Activated CD8-positive, alpha-beta memory T cell treated with anti-CD3 and anti-CD28 coated beads for 4 hours (primary cell): ENCODE measurements around the gene DNAAF2.
"Not testable (repeated sequence)": the region's sequence is repeated elsewhere in the genome, so short reads cannot be mapped to it uniquely, and the experiment has no call there.

Source experiments
- DNase-seq, 2 donors: peaks; one replicate each; pipeline ENCODE4 v3.0.0-alpha.2; 2020; ENCODE audit warnings: low read depth in 2 of 2

DNAAF2 gene

DNA sequence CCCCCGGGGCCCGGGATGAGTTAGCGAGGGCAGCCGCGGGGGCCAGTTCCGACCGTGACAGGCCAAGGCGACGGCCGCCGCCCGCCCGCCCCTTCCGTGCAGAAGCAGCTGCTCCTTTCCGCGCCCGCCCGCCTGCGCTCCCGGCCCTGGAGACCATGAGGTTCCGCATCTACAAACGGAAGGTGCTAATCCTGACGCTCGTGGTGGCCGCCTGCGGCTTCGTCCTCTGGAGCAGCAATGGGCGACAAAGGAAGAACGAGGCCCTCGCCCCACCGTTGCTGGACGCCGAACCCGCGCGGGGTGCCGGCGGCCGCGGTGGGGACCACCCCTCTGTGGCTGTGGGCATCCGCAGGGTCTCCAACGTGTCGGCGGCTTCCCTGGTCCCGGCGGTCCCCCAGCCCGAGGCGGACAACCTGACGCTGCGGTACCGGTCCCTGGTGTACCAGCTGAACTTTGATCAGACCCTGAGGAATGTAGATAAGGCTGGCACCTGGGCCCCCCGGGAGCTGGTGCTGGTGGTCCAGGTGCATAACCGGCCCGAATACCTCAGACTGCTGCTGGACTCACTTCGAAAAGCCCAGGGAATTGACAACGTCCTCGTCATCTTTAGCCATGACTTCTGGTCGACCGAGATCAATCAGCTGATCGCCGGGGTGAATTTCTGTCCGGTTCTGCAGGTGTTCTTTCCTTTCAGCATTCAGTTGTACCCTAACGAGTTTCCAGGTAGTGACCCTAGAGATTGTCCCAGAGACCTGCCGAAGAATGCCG, 13.7 kb downstream of the DNAAF2 start:
- DNase-seq, result no peak

DNA sequence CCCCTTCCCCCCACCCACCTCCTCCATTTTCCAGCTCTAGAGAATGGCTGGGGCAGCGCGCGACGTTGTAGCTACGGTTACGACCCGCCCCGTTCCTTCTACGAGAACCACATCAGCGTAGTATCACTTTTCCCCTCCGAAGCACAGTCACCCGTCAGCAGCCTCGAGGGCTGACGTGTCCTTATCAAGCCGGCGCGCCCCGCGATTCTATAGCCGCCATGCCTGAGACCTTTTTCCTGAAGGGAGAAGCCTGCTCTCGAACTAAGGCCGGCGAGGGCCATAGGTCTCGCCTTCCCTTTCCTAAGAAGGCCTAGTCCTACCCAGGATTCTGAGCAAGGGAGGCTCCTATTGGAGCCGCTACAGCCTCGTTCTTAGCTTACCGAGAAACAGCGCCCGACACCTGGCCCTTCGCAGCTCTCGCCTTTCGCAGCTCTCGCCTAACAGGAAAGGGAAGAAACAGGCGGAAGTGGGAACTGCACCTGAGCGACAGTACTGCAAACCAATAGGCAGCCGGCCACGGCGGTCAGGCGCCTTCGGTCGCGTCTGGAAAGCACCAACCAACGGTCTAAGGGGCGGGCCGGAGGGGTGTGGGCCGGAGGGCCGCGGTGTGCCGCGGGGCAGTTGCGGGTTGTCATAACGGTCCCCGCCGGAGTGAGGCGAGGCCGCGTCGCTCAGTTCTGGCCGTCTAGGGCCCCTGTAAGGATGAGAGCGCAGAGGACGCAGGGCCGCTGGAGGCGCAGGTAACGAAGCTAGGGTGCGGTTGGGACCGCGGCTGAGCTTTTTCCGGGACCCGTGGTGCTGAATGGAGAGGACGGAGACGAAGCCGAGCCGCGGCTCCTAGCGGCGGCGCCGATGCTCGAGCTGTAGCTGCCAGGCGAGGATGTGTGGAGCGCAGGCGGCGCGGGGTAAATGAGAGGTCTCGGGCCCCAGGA, 14.6 kb downstream of the DNAAF2 start, which contains the start of the genes MGAT2 and RPL36AL:
Gene MGAT2 (plus strand): TSS at position 618 of the 932 bp plus-strand sequence. CDS start 470 bp downstream, outside the sequence.
Gene RPL36AL (minus strand): TSS at position 445 of the 932 bp plus-strand sequence. CDS start 1,522 bp downstream, outside the sequence.
- DNase-seq, result peak; percentile 89 to 91

GRCh38 chr14:49619730-49620129, 15.3 kb downstream of the DNAAF2 start:
- DNase-seq, result no peak

DNA sequence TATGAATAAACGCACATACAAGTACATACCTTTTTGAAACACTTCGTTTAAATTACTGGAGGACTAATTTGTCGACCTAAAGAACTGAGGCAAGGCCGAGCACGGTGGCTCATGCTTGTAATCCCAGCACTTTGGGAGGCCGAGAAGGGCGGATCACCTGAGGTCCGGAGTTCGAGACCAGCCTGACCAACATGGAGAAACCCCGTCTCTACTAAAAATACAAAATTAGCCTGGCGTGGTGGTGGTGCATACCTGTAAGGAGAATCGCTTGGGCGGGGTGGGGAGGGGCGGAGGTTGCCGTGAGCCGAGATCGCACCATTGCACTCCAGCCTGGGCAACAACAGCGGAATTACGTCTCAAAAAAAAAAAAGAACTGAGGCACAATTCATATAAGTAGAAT, 15.8 kb downstream of the DNAAF2 start:
- not testable (repeated sequence) for DNase-seq

GRCh38 chr14:49617852-49618519, 17.1 kb downstream of the DNAAF2 start:
- no peak for DNase-seq

GRCh38 chr14:49615776-49616175, 19.3 kb downstream of the DNAAF2 start:
- no peak for DNase-seq

DNA sequence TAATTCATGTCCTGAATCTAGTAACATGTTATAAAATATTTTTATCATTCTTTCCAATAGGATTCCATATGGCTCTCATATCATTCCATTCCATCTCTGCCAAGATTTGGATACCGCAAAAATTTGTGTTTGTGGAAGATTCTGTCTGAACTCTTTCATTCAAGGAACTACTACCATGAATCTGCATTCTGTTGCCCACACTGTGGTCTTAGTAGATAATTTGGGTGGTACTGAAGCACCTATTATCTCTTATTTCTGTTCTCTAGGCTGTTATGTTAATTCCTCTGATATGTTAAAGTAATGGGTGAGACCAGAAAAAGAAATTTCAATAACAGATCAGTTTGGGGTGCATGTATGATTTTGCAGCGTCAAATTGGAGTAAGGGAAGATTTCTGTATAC, 20.8 kb downstream of the DNAAF2 start:
- DNase-seq, result no peak

GRCh38 chr14:49612671-49613070, 22.4 kb downstream of the DNAAF2 start:
- no peak for DNase-seq

DNA sequence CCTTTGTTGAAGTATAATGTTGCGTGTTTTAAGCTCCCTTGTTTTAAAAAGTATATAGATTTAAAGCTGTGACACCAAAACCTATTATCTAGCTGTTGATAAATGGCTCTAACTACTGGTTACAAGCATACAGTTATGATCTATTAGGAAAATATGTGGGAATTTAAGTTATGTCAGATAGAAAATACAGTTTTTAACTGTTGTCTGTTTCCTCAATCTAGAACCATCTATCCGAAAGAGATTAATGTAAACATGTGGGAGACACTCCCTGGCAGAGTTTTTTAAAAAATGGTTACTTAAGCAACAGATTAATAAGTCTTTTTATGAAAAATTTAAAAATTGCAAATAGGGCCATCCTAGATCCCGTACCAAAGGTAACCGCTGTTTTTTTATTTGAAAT, 22.8 kb downstream of the DNAAF2 start:
- no peak for DNase-seq

DNA sequence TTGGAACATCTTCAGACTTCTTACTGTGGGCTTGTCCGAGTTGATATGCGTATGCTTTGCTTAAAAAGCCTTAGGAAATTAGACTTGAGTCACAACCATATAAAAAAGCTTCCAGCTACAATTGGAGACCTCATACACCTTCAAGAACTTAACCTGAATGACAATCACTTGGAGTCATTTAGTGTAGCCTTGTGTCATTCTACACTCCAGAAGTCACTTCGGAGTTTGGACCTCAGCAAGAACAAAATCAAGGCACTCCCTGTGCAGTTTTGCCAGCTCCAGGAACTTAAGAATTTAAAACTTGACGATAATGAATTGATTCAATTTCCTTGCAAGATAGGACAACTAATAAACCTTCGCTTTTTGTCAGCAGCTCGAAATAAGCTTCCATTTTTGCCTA, 27.5 kb downstream of the DNAAF2 start:
- DNase-seq, result no peak

DNA sequence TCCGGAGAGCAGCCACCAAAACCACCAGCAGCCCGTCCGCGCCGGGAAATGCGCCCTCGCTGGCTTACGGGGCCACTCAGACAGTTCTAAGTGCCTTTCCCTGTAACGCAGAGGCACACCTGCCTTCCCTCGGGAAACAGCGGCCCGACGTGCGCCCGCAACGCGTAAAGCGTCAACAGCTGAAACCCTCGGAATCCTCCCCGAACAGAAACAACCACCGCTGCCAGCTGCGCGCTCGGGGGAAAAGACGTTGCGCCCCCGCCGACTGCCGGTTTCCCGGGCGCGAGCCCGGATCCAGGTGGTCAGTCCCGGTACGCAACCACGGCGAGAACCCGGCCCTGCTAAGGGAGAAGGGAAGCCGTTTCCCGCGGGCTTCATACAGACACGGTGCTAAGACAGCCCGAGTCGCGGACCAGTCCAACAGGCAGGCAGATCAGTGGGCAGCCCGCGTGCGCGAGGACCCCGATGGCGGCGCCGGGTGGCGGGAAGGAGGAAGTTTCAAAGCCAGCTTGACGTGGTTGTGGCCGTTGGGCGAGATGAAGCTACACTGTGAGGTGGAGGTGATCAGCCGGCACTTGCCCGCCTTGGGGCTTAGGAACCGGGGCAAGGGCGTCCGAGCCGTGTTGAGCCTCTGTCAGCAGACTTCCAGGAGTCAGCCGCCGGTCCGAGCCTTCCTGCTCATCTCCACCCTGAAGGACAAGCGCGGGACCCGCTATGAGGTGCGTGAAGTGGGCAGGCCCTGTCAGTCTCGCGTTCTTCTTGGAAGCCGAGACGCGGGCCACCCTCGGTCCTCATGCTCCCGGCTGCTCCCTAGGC, 36.4 kb downstream of the DNAAF2 start, which contains the start of gene LRR1:
Gene LRR1 (plus strand): TSS at position 456 of the 816 bp plus-strand sequence. CDS start 81 bp downstream, at position 537.
- DNase-seq, result peak; percentile 63 to 71

GRCh38 chr14:49598189-49598484, 36.9 kb downstream of the DNAAF2 start:
- DNase-seq, result no peak

GRCh38 chr14:49594347-49595091, 40.5 kb downstream of the DNAAF2 start:
- no peak for DNase-seq

DNA sequence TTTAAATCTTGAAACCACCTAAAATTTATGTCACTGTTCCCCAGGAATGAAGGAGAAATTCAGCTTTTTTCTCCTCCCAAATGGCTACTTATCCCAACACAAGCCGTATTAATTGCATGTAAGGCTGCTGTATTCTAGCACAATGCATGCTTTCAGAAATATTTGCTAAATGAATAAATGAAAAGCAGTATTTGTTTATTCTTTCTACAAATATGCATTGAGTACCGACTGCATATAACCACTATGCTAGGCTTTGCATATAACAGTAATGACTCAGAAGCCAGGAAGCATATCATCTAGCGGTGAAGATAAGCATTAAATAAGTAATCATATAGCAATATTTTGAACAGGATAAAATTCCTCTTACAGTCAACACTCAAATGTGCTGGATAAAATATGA, 42.0 kb downstream of the DNAAF2 start:
- no peak for DNase-seq

GRCh38 chr14:49589387-49589786, 45.7 kb downstream of the DNAAF2 start:
- DNase-seq, result no peak

DNA sequence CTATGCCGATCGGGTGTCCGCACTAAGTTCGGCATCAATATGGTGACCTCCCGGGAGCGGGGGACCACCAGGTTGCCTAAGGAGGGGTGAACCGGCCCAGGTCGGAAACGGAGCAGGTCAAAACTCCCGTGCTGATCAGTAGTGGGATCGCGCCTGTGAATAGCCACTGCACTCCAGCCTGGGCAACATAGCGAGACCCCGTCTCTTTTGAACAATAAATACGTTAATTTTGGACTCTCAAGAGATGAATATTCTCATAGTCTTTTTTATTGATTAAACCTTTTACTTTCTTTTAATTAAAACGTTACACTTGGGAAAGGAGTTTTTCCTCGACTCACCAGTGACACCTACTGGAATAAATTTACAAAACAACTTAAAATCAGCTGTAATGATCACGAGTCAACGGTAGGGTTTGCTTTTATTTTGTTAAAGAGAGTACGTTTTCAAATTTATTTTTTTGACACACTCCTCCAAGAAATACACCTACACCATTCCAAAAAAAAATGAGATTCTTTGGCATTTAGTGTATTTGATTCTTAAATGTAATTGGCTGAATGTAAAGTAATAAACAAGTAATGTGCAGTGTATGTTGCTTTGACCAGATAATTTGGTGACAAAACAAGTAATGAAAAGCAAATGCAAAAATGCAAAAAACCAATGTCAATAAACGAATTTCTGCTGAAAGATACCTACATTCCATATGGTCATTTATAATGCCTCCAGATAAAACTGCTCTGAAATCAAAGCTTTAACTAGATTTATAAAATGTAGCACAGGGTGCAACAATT, 48.2 kb downstream of the DNAAF2 start:
- peak in 1 of 2 donors; percentile 28 for DNase-seq

DNA sequence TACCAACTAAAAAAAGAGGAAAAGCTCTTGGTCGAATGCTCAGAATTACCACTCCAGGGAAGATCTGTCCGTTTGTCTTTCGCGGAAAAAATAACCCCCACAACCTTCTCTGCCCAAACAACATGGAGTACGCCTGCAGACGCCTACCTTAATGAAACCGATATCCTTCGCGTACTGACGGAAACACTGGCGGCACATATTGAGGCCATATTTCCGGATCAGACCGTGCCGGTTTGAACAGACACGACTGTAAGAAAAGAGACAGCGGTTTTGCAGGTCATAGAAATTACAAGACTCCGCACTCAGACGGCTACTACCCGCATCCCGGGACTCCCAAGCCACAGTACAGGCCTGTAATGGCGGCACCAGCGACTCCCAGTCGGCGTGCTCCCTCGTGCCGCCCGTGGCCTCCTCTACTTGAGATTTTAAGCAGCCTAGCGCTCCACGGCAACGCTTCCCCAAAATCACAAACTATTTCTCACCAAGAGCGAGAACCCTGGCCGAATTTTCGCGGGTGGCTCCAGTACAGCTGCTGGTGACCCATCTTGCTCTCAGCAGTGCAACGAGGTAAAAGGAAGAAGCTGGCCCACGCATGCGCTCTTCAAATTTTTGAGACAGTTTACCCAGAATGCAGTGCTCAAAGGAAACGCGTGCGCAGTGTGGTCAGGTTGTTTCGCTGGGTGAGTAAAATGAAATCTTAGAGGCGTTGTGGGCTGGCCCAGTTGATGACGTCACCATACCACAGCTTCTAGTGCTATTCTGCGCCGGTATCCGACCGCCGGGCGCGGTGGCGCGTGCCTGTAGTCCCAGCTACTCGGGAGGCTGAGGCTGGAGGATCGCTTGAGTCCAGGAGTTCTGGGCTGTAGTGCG, 49.0 kb downstream of the DNAAF2 start, which contains the start of gene RPS29:
Gene RPS29 (minus strand): TSS at position 578 of the 870 bp plus-strand sequence. CDS start 34 bp downstream, at position 544.
- DNase-seq, result peak; percentile 97 to 98

DNA sequence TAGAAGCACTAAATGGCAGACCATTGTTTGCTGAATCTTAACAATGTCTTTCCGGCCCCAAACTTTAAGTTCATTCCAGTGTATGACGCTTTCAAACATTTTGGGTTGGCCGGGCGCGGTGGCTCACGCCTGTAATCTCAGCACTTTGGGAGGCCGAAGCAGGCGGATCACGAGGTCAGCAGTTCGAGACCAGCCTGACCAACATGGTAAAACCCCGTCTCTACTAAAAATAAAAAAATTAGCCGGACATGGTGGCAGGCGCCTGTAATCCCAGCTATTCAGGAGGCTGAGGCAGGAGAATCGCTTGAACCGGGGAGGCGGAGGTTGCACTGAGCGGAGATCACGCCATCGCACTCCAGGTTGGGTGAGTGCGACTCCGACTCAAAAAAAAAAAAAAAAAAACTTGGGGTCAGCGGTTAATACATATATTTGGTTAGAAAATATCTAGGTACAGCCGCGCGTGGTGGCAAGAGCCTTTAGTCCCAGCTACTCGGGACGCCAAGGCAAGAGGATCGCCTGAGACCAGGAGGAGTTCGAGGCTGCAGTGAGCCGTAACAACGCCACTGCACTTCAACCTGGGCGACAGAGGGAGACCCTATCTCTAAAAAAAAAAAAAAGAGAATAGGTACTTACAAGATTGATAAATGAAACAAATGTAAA, 49.9 kb downstream of the DNAAF2 start:
- not testable (repeated sequence) for DNase-seq
